HL-60 (cell line): ENCODE measurements around the gene ASTN2.

ENCODE experiments used
- DNase-seq, 2 experiments: peaks; one replicate each; pipeline ENCODE4 v3.0.0-alpha.2; 2010 to 2020; ENCODE audit warnings: low read depth in 1 of 2, low spot score in 1 of 2
- H3K27ac ChIP-seq: fragments of 250-450 bp; sonication (Bioruptor Pico); replicated peaks from 2 replicates; pipeline ENCODE4 v1.5.1; 2020; ENCODE audit warnings: mild to moderate bottlenecking, moderate library complexity
- H3K27me3 ChIP-seq: fragments of 250-450 bp; sonication (Bioruptor Pico); 2 replicates; pipeline ENCODE4 v1.5.1; 2021; ENCODE audit warnings: mild to moderate bottlenecking, moderate library complexity; ENCODE audit not compliant: insufficient read depth, poor library complexity, severe bottlenecking
- H3K4me3 ChIP-seq: replicated peaks from 2 replicates; pipeline ENCODE4 v1.5.1; 2011; ENCODE audit warnings: mild to moderate bottlenecking, control low read depth, low read length; ENCODE audit not compliant: insufficient read depth
- GABPA ChIP-seq: IDR thresholded peaks from 2 replicates; pipeline ENCODE4 v1.6.1; 2012; ENCODE audit warnings: low read depth
- POLR2AphosphoS5 ChIP-seq: IDR thresholded peaks from 2 replicates; pipeline ENCODE4 v1.6.1; 2012; ENCODE audit warnings: low read depth
- SPI1 ChIP-seq: IDR thresholded peaks from 2 replicates; pipeline ENCODE4 v1.6.1; 2012; ENCODE audit warnings: low read depth, mild to moderate bottlenecking, borderline replicate concordance
- TF ChIP-seq, protein P1 (sequence below): IDR thresholded peaks from one replicate; pipeline ENCODE4 v1.5.1; 2011; ENCODE audit warnings: low read length, control low read depth, inconsistent platforms; ENCODE audit not compliant: insufficient read depth
- TF ChIP-seq, protein P2 (sequence below): IDR thresholded peaks from 2 replicates; pipeline ENCODE4 v1.6.1; 2012; ENCODE audit warnings: low read depth; ENCODE audit not compliant: insufficient replicate concordance

Gene ASTN2

DNA sequence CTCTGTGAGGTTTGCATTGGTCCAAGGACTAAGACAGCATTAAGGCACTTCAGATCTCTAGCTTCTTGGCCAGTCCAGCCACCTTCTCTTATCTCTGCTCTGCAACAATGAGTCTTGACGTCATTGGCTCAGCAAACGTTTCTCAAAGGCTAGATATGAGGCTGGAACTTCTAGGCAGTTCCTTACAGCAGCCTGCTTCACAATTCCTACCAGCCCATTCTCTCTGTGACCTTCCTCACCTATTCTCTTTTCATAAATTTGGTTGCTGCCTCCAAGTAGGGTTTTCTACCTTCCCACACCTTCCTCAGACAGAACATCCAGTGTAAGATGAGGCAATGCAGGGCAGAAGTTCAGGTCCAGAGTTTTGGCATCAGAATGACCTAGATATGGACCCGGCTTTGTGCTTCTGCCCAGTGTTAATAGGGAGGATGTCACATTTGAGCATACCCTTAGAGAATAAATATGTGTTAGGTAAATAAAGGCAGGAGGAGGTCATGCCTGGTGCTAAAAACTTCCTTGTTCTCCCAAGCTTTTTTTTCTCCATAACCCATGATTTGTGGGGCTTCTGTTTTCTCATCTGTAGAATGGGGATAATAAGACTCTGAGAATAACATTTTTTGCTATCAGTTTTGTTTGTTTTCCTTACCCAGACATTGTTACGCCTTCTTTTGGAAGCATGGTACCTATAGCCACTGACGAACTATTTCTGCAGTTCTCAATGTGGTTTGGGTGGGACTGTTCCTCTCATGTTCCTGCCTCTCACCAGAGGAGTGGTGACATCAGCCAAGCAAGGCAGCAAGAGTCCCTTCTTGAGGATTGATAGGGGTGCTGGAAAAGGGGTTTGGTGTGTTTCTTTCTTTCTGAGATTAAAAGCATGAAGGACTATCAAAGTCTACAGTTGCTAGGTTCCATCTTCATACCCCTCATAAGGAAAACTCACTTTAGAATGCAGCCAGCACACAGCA, 948.3 kb downstream of the ASTN2 start:
- TF ChIP-seq, protein P1, sequence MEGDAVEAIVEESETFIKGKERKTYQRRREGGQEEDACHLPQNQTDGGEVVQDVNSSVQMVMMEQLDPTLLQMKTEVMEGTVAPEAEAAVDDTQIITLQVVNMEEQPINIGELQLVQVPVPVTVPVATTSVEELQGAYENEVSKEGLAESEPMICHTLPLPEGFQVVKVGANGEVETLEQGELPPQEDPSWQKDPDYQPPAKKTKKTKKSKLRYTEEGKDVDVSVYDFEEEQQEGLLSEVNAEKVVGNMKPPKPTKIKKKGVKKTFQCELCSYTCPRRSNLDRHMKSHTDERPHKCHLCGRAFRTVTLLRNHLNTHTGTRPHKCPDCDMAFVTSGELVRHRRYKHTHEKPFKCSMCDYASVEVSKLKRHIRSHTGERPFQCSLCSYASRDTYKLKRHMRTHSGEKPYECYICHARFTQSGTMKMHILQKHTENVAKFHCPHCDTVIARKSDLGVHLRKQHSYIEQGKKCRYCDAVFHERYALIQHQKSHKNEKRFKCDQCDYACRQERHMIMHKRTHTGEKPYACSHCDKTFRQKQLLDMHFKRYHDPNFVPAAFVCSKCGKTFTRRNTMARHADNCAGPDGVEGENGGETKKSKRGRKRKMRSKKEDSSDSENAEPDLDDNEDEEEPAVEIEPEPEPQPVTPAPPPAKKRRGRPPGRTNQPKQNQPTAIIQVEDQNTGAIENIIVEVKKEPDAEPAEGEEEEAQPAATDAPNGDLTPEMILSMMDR, result no peak
- TF ChIP-seq SPI1, result no peak
- H3K27me3 ChIP-seq, result no peaks in the 10 kb centered on the region
- no peak overlapping the region for H3K4me3 ChIP-seq
- DNase-seq, result no peak
- H3K27ac ChIP-seq, result no peak overlapping the region

DNA sequence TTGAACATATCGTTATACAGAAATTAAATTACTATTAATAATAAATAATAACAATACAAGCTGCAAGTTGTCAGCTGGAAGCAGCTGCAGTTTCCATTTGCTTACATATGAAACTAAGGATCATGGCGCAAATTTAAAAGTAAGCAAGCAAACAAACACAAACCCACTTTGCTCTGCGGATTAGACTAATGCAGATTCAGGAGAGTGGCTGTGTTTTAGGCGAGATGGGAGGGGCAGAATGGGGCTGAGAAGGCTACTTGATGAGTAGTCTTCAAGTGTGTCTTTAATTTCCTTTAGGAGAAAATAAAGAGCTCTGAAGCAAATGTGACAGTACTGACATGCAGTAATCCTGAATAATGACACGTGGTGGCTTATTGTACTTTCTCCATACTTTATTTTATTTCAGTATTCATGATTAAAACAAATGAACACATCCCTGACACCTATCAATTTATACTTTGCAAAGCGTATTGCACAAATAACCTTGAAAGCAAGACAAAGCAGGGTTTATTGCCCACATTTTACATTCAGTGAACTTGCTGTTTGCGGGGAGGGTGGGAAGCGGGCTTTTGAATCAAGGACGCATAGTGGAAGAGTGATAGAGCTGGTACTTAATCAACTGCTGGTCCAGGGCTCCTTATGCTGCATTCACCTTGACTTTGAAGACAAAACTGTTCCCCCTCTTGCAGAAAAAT, 949.1 kb downstream of the ASTN2 start:
- Histone ChIP-seq H3K4me3 (no peak overlapping the region), H3K27ac (no peak overlapping the region), H3K27me3 (no peaks in the 10 kb centered on the region)
- no peak for DNase-seq
- no peak for TF ChIP-seq GABPA
- TF ChIP-seq, protein P2, sequence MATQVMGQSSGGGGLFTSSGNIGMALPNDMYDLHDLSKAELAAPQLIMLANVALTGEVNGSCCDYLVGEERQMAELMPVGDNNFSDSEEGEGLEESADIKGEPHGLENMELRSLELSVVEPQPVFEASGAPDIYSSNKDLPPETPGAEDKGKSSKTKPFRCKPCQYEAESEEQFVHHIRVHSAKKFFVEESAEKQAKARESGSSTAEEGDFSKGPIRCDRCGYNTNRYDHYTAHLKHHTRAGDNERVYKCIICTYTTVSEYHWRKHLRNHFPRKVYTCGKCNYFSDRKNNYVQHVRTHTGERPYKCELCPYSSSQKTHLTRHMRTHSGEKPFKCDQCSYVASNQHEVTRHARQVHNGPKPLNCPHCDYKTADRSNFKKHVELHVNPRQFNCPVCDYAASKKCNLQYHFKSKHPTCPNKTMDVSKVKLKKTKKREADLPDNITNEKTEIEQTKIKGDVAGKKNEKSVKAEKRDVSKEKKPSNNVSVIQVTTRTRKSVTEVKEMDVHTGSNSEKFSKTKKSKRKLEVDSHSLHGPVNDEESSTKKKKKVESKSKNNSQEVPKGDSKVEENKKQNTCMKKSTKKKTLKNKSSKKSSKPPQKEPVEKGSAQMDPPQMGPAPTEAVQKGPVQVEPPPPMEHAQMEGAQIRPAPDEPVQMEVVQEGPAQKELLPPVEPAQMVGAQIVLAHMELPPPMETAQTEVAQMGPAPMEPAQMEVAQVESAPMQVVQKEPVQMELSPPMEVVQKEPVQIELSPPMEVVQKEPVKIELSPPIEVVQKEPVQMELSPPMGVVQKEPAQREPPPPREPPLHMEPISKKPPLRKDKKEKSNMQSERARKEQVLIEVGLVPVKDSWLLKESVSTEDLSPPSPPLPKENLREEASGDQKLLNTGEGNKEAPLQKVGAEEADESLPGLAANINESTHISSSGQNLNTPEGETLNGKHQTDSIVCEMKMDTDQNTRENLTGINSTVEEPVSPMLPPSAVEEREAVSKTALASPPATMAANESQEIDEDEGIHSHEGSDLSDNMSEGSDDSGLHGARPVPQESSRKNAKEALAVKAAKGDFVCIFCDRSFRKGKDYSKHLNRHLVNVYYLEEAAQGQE, result no peak

DNA sequence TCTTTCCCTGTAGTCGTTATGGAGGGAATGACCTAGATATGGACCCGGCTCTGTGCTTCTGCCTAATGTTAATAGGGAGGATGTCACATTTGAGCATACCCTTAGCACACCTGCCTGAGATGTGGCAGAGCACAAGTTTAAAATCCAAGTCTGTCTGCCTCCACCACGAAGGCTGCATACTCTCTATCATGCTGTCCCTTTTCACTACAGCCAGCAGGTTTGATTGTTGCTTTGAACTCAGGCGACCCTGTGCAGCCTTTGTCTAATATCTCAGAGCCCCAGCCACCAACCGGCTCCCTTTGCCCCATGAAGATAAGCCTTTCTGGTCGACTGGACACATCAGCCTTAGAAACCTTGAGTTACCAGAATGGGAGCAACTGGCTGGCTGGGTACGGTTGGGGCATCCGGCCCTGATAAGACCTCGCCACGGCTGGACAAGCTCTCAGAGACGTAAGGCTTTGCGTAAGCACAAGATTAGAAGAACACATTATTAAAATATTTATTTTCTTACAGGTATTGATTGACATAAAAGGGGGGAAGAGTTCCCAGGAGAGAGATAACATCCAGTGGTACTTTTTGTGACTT, 949.8 kb downstream of the ASTN2 start:
- DNase-seq, result no peak
- Histone ChIP-seq H3K27ac (no peak overlapping the region), H3K4me3 (no peak overlapping the region), H3K27me3 (no peaks in the 10 kb centered on the region)
- TF ChIP-seq POLR2AphosphoS5 (no peak), SPI1 (no peak), GABPA (no peak)
- TF ChIP-seq, protein P1, result no peak
- TF ChIP-seq, protein P2, result no peak

DNA sequence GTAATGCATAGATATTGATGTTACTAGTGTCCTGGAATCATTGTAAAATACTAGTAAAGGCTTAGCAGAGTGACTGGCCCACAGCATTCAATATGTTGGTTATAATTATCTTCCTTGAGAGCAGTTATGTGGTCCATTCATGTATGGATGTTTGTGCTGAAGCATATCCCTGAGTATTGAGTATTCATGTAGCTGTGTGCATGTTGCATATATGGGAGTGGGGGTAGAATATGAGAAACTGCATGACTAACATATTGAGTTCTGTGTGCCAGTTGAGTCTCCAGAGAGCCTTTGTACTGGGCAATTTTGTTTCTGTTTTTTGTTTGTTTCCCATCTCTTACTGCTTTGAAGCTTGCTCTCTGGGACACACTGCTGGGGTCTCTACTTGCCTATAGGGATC, 950.4 kb downstream of the ASTN2 start:
- DNase-seq, result no peak
- Histone ChIP-seq H3K27ac (no peak overlapping the region), H3K27me3 (no peaks in the 10 kb centered on the region), H3K4me3 (no peak overlapping the region)
- no peak for TF ChIP-seq POLR2AphosphoS5
- no peak for TF ChIP-seq GABPA
- TF ChIP-seq, protein P1, result no peak
- no peak for TF ChIP-seq SPI1
- TF ChIP-seq, protein P2, result no peak
